ENCODE data around the gene EPHB1. TPM values are rescaled to one million over a fixed set of nuclear protein-coding genes. Genes with fewer than 3 reads are reported as not detected.

Gene EPHB1
- total RNA-seq, 2 donors from 2014 or later: 0.68 to 0.71 TPM

- Histone ChIP-seq H3K4me1 (ENCODE audit: control insufficient read depth in 1 of 2, low read depth in 2 of 2) (no peaks in the 10 kb centered on the region), H3K36me3 (no peaks in the 10 kb centered on the region), H3K27me3 (replicated peaks; ENCODE audit: insufficient read depth) (no peaks in the 10 kb centered on the region), H3K9me3 (no peaks in the 10 kb centered on the region), H3K4me3 (no peak overlapping the region), H3K27ac (no peak overlapping the region)
- ATAC-seq (ENCODE audit: insufficient number of reproducible peaks, low FRiP score, low read depth) (no peak), DNase-seq (ENCODE audit: low spot score) (no peak)
- TF ChIP-seq, protein P1, sequence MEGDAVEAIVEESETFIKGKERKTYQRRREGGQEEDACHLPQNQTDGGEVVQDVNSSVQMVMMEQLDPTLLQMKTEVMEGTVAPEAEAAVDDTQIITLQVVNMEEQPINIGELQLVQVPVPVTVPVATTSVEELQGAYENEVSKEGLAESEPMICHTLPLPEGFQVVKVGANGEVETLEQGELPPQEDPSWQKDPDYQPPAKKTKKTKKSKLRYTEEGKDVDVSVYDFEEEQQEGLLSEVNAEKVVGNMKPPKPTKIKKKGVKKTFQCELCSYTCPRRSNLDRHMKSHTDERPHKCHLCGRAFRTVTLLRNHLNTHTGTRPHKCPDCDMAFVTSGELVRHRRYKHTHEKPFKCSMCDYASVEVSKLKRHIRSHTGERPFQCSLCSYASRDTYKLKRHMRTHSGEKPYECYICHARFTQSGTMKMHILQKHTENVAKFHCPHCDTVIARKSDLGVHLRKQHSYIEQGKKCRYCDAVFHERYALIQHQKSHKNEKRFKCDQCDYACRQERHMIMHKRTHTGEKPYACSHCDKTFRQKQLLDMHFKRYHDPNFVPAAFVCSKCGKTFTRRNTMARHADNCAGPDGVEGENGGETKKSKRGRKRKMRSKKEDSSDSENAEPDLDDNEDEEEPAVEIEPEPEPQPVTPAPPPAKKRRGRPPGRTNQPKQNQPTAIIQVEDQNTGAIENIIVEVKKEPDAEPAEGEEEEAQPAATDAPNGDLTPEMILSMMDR (IDR thresholded peaks at IDR 0.05): no peak
Measured at GRCh38 chr3:135097276-135097946, 302.4 kb downstream of the EPHB1 start.

GRCh38 chr3:135099734-135100355 is 304.8 kb downstream of the EPHB1 start:
- H3K9me3 ChIP-seq: no peaks in the 10 kb centered on the region
- DNase-seq (ENCODE audit: low spot score) (no peak), ATAC-seq (ENCODE audit: insufficient number of reproducible peaks, low FRiP score, low read depth) (no peak)
- no peak overlapping the region for H3K4me3 ChIP-seq
- H3K36me3 ChIP-seq: no peaks in the 10 kb centered on the region
- H3K27me3 ChIP-seq (replicated peaks; ENCODE audit: insufficient read depth): no peaks in the 10 kb centered on the region
- no peak overlapping the region for H3K27ac ChIP-seq
- no peaks in the 10 kb centered on the region for H3K4me1 ChIP-seq (ENCODE audit: control insufficient read depth in 1 of 2, low read depth in 2 of 2)
- TF ChIP-seq, protein P1 (IDR thresholded peaks at IDR 0.05): no peak

- Histone ChIP-seq H3K4me1 (ENCODE audit: control insufficient read depth in 1 of 2, low read depth in 2 of 2) (no peaks in the 10 kb centered on the region), H3K36me3 (no peaks in the 10 kb centered on the region), H3K4me3 (no peak overlapping the region), H3K27me3 (replicated peaks; ENCODE audit: insufficient read depth) (no peaks in the 10 kb centered on the region), H3K27ac (no peak overlapping the region), H3K9me3 (no peaks in the 10 kb centered on the region)
- TF ChIP-seq, protein P1 (IDR thresholded peaks at IDR 0.05): no peak
- DNase-seq (ENCODE audit: low spot score) (no peak), ATAC-seq (ENCODE audit: insufficient number of reproducible peaks, low FRiP score, low read depth) (no peak)
Measured at GRCh38 chr3:135100366-135100765, 305.3 kb downstream of the EPHB1 start.

DNA sequence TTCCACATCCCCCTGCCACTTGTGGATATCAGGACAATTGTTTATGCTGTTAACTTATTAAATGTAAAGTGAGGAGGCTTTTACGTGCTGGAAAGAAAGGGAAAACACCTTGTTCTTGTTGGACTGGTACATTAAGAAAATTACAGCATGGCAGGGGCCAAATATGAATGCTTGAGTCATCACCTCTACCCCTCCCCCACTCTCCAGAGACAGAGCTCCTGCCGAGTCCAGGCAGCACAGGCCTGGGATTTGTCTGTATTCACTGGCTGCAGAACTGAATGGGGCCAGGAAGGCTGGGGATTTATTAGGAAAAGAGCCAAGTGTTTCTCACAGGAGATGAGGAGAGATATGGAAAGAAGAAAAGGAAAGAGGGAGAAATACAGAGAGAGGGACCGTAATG is 308.9 kb downstream of the EPHB1 start:
- H3K27me3 ChIP-seq (replicated peaks; ENCODE audit: insufficient read depth): no peaks in the 10 kb centered on the region
- ATAC-seq (ENCODE audit: insufficient number of reproducible peaks, low FRiP score, low read depth) (no peak), DNase-seq (ENCODE audit: low spot score) (no peak)
- no peaks in the 10 kb centered on the region for H3K9me3 ChIP-seq
- H3K36me3 ChIP-seq: no peaks in the 10 kb centered on the region
- TF ChIP-seq, protein P1 (IDR thresholded peaks at IDR 0.05): no peak
- no peak overlapping the region for H3K27ac ChIP-seq
- no peaks in the 10 kb centered on the region for H3K4me1 ChIP-seq (ENCODE audit: control insufficient read depth in 1 of 2, low read depth in 2 of 2)
- no peak overlapping the region for H3K4me3 ChIP-seq

- DNase-seq (ENCODE audit: low spot score) (no peak), ATAC-seq (ENCODE audit: insufficient number of reproducible peaks, low FRiP score, low read depth) (no peak)
- no peaks in the 10 kb centered on the region for H3K36me3 ChIP-seq
- TF ChIP-seq, protein P1 (IDR thresholded peaks at IDR 0.05): no peak
- H3K9me3 ChIP-seq: no peaks in the 10 kb centered on the region
- no peak overlapping the region for H3K4me3 ChIP-seq
- H3K4me1 ChIP-seq (ENCODE audit: control insufficient read depth in 1 of 2, low read depth in 2 of 2): no peaks in the 10 kb centered on the region
- no peaks in the 10 kb centered on the region for H3K27me3 ChIP-seq (replicated peaks; ENCODE audit: insufficient read depth)
- H3K27ac ChIP-seq: no peak overlapping the region
Measured at GRCh38 chr3:135106445-135106844, 311.4 kb downstream of the EPHB1 start.
